IMR-90 (cell line): ENCODE measurements around the gene USP20. TPM values are rescaled to one million over a fixed set of nuclear protein-coding genes. Genes with fewer than 3 reads are reported as not detected.

Source experiments
- ATAC-seq: fragments of 200-7000 bp; cut with Tn5 transposase; 2 replicates; pipeline ENCODE4 v1.9.1; 2020; ENCODE audit warnings: low read depth, mild to moderate bottlenecking, moderate library complexity
- BruUV-seq: library from RNA; stranded (reverse); fragments of 400-500 nt; replicated peaks from 2 replicates; lab custom pipeline; 2021; lab: Mats Ljungman, UMichigan
- CTCF ChIA-PET: fragments of 300-600 bp; formaldehyde crosslinking; extraction: SDS; loops from one replicate; lab custom pipeline; 2021; ENCODE audit warnings: antibody characterized with exemption; lab: Yijun Ruan, JAX
- POLR2A ChIA-PET: fragments of 300-600 bp; sonication (Branson Sonifier 250); formaldehyde crosslinking; loops from one replicate; lab custom pipeline; 2022; ENCODE audit warnings: antibody characterized with exemption; ENCODE audit not compliant: unreplicated experiment; lab: Charles Lee
- DNase-seq: peaks from one replicate; pipeline ENCODE4 v3.0.0; 2013
- H2AFZ ChIP-seq: replicated peaks from 2 replicates; pipeline ENCODE3; 2013; ENCODE audit warnings: low read length, mild to moderate bottlenecking; ENCODE audit not compliant: poor library complexity
- H2AK5ac ChIP-seq: 2 replicates; pipeline ENCODE4 v1.6.1; 2013; ENCODE audit warnings: low read depth, low read length, inconsistent platforms
- H2AK9ac ChIP-seq: replicated peaks from 2 replicates; pipeline ENCODE3; 2013; ENCODE audit warnings: mild to moderate bottlenecking, low read depth, low read length, moderate library complexity; ENCODE audit not compliant: poor library complexity
- H2BK120ac ChIP-seq: 2 replicates; pipeline ENCODE4 v1.6.1; 2013; ENCODE audit warnings: low read depth, low read length, inconsistent platforms
- H2BK15ac ChIP-seq: 3 replicates; pipeline ENCODE4 v1.6.1; 2013; ENCODE audit warnings: low read depth, low read length, inconsistent platforms
- H2BK20ac ChIP-seq: 2 replicates; pipeline ENCODE4 v1.6.1; 2013; ENCODE audit warnings: low read depth, mild to moderate bottlenecking, inconsistent platforms, low read length, moderate library complexity
- H2BK5ac ChIP-seq: 2 replicates; pipeline ENCODE4 v1.6.1; 2013; ENCODE audit warnings: mild to moderate bottlenecking, low read depth, low read length, inconsistent platforms; ENCODE audit not compliant: poor library complexity, severe bottlenecking
- H3K14ac ChIP-seq: replicated peaks from 2 replicates; pipeline ENCODE4 v1.6.1; 2013; ENCODE audit warnings: low read depth, low read length, inconsistent platforms
- H3K18ac ChIP-seq: 2 replicates; pipeline ENCODE4 v1.6.1; 2013; ENCODE audit warnings: low read depth, low read length, control low read depth
- H3K23ac ChIP-seq: 2 replicates; pipeline ENCODE4 v1.6.1; 2013; ENCODE audit warnings: low read depth, low read length, inconsistent platforms
- H3K27ac ChIP-seq: 2 replicates; pipeline ENCODE4 v1.5.1; 2013; ENCODE audit warnings: mild to moderate bottlenecking, control low read depth, low read length; ENCODE audit not compliant: insufficient read depth
- H3K27me3 ChIP-seq: 2 replicates; pipeline ENCODE4 v1.6.1; 2013; ENCODE audit warnings: low read length; ENCODE audit not compliant: control insufficient read depth, insufficient read depth
- H3K36me3 ChIP-seq: 2 replicates; pipeline ENCODE4 v1.6.1; 2013; ENCODE audit warnings: low read length, mixed read lengths; ENCODE audit not compliant: control insufficient read depth, insufficient read depth
- H3K4ac ChIP-seq: 2 replicates; pipeline ENCODE4 v1.6.1; 2013; ENCODE audit warnings: low read depth, low read length, inconsistent platforms
- H3K4me1 ChIP-seq: 2 replicates; pipeline ENCODE4 v1.6.1; 2013; ENCODE audit warnings: low read length, mixed read lengths; ENCODE audit not compliant: control insufficient read depth, insufficient read depth
- H3K4me2 ChIP-seq: 2 replicates; pipeline ENCODE4 v1.6.1; 2013; ENCODE audit warnings: low read depth, mild to moderate bottlenecking, control low read depth, low read length, moderate library complexity
- H3K4me3 ChIP-seq: 2 replicates; pipeline ENCODE4 v1.5.1; 2013; ENCODE audit warnings: low read depth, mild to moderate bottlenecking, control low read depth, low read length, moderate library complexity; ENCODE audit not compliant: insufficient read depth
- H3K56ac ChIP-seq: 2 replicates; pipeline ENCODE4 v1.6.1; 2013; ENCODE audit warnings: low read length, inconsistent platforms; ENCODE audit not compliant: insufficient read depth; ENCODE audit errors: extremely low read depth
- H3K79me1 ChIP-seq, 2 experiments: 2 replicates each; pipeline ENCODE4 v1.6.1; 2013; ENCODE audit warnings: low read length in 2 of 2, inconsistent platforms in 1 of 2, low read depth in 1 of 2
- H3K9ac ChIP-seq: 2 replicates; pipeline ENCODE4 v1.6.1; 2013; ENCODE audit warnings: low read depth, low read length, control low read depth
- H3K9me1 ChIP-seq: 2 replicates; pipeline ENCODE4 v1.6.1; 2013; ENCODE audit warnings: low read length, inconsistent platforms; ENCODE audit not compliant: insufficient read depth
- H3K9me3 ChIP-seq: 2 replicates; pipeline ENCODE4 v1.6.1; 2013; ENCODE audit warnings: low read length; ENCODE audit not compliant: control insufficient read depth, insufficient read depth
- H4K20me1 ChIP-seq: 2 replicates; pipeline ENCODE4 v1.6.1; 2013; ENCODE audit warnings: low read length, inconsistent platforms; ENCODE audit not compliant: insufficient read depth
- H4K5ac ChIP-seq: 2 replicates; pipeline ENCODE4 v1.6.1; 2013; ENCODE audit warnings: mild to moderate bottlenecking, low read depth, low read length, control low read depth
- H4K8ac ChIP-seq, 2 experiments: 2 replicates each; pipeline ENCODE4 v1.6.1; 2013; ENCODE audit warnings: low read depth in 2 of 2, low read length in 2 of 2, control low read depth in 1 of 2, inconsistent platforms in 1 of 2
- H4K91ac ChIP-seq: 2 replicates; pipeline ENCODE4 v1.6.1; 2013; ENCODE audit warnings: low read depth, low read length, inconsistent platforms; ENCODE audit not compliant: insufficient read depth
- BHLHE40 ChIP-seq: fragments of 150-350 bp; IDR thresholded peaks from 2 replicates; pipeline ENCODE4 v1.6.1; 2016; ENCODE audit warnings: mild to moderate bottlenecking, low read depth, low read length
- FOS ChIP-seq: fragments of 150-350 bp; IDR thresholded peaks from 2 replicates; pipeline ENCODE4 v1.6.1; 2016; ENCODE audit warnings: low read depth, low read length
- MAFK ChIP-seq: IDR thresholded peaks from 2 replicates; pipeline ENCODE4 v1.6.1; 2012; ENCODE audit warnings: low read depth, low read length, improper control_type of control experiment
- MAZ ChIP-seq: IDR thresholded peaks from 2 replicates; pipeline ENCODE4 v1.6.1; 2012; ENCODE audit warnings: low read depth, mild to moderate bottlenecking, low read length, improper control_type of control experiment, moderate library complexity, borderline replicate concordance
- RAD21 ChIP-seq: IDR thresholded peaks from 2 replicates; pipeline ENCODE4 v1.6.1; 2012; ENCODE audit warnings: low read length, improper control_type of control experiment
- RCOR1 ChIP-seq: IDR thresholded peaks from 2 replicates; pipeline ENCODE4 v1.6.1; 2012; ENCODE audit warnings: mild to moderate bottlenecking, low read length, improper control_type of control experiment; ENCODE audit not compliant: insufficient replicate concordance
- SMC3 ChIP-seq: fragments of 150-350 bp; IDR thresholded peaks from 2 replicates; pipeline ENCODE4 v1.6.1; 2016; ENCODE audit warnings: low read depth, mild to moderate bottlenecking, antibody characterized with exemption, low read length, moderate library complexity
- USF2 ChIP-seq: fragments of 150-350 bp; IDR thresholded peaks from 2 replicates; pipeline ENCODE4 v1.6.1; 2017; ENCODE audit warnings: mild to moderate bottlenecking, antibody characterized with exemption, low read length, low read depth
- WGBS, 2 experiments: methylation state at CpG; one replicate each; pipeline versions ENCODE4 v1.1.5 to v1.1.7; 2013; ENCODE audit warnings: missing lambda C conversion rate in 2 of 2; ENCODE audit not compliant: insufficient read length in 1 of 2; ENCODE audit errors: extremely low coverage in 2 of 2; 5-methylcytosine and 5-hydroxymethylcytosine counted together
- dilution Hi-C: fragments of 300-500 bp; cut with HindIII; formaldehyde crosslinking; loops from one replicate; pipeline ENCODE4 v1.14.3; 2018; ENCODE audit warnings: low sequenced_read_pairs; ENCODE audit not compliant: unreplicated experiment
- in situ Hi-C: fragments of 300-500 bp; cut with MboI; formaldehyde crosslinking; loops from 3 replicates; pipeline ENCODE4 v1.14.3; 2019; ENCODE audit warnings: low sequenced_read_pairs, inconsistent platforms, mixed read lengths
- intact Hi-C: fragments of 100-400 bp; cut with micrococcal nuclease; formaldehyde crosslinking; loops from 2 replicates; pipeline ENCODE4 v1.10.0; 2022
- polyA plus RNA-seq, 3 experiments: library from polyadenylated mRNA; depleted of rRNA; stranded (reverse); fragments of >200 nt; gene quantifications; 2 replicates each; pipeline ENCODE4 v1.2.3, GENCODE V29; 2012; ENCODE audit warnings: low replicate concordance in 1 of 3
- total RNA-seq: library from RNA; depleted of rRNA; stranded (reverse); fragments of >200 nt; gene quantifications from 2 replicates; pipeline ENCODE4 v1.2.3, GENCODE V29; 2012

The USP20 gene
- total and polyA plus RNA-seq, 2 of the 4 experiments (the other 2 are of a cell fraction) = 3.8 to 21.6 TPM

- H3K56ac ChIP-seq = no peak overlapping the region
- no peak overlapping the region for H3K23ac ChIP-seq
- no peaks in the 10 kb centered on the region for H3K27me3 ChIP-seq
- no peaks in the 10 kb centered on the region for H3K4me1 ChIP-seq
- CTCF ChIA-PET = interaction anchor here (1.2 kb wide), 1 partner anchor 14 kb away, joined by 5 read pairs; no protein-coding TSS in a partner anchor
- no peak overlapping the region for H2AK5ac ChIP-seq
- no peak overlapping the region for H4K91ac ChIP-seq
- POLR2A ChIA-PET = interaction anchor here (0.6 kb wide), 1 partner anchor 15 kb away, joined by 5 read pairs; no protein-coding TSS in a partner anchor
- in situ Hi-C loops = no loop called here
- no peak overlapping the region for H3K27ac ChIP-seq
- no peaks in the 10 kb centered on the region for H4K20me1 ChIP-seq
- H3K4me2 ChIP-seq = no peak overlapping the region
- BruUV-seq = no TSS peak
- dilution Hi-C loops = no loop called here
- no peak overlapping the region for H4K5ac ChIP-seq
- H3K18ac ChIP-seq = no peak overlapping the region
- no peak overlapping the region for H2BK5ac ChIP-seq
- no peak overlapping the region for H3K14ac ChIP-seq
- H3K4ac ChIP-seq = no peak overlapping the region
- TF ChIP-seq RAD21 (no peak), SMC3 (no peak), RCOR1 (no peak), USF2 (no peak), BHLHE40 (no peak), MAFK (no peak), MAZ (no peak), FOS (no peak)
- intact Hi-C loops = no loop called here
- WGBS, 2 experiments = no CpG with 5 or more reads among the region's 14 CpGs
- no peak overlapping the region for H2AK9ac ChIP-seq
- H3K79me1 ChIP-seq = no peaks in the 10 kb centered on the region
- ATAC-seq = no peak
- H2AFZ ChIP-seq = no peak overlapping the region
- H3K4me3 ChIP-seq = no peak overlapping the region
- no peak overlapping the region for H2BK120ac ChIP-seq
- H3K9me1 ChIP-seq = 0 out of 2 replicates have a peak, but pooled peaks cover 3% of the 10 kb centered on the region
- no peak overlapping the region for H2BK20ac ChIP-seq
- H3K9ac ChIP-seq = no peak overlapping the region
- no peak for DNase-seq
- H4K8ac ChIP-seq = no peak overlapping the region
- H3K36me3 ChIP-seq = peaks cover 7% of the 10 kb centered on the region
- H3K9me3 ChIP-seq = no peaks in the 10 kb centered on the region
- H2BK15ac ChIP-seq = no peak overlapping the region
These were observed 83.2 kb downstream of the USP20 start for GRCh38 chr9:129918296-129918950.
